DLD1 (cell line): ENCODE data around the gene TRABD.

Source experiments
- in situ Hi-C: cut with HindIII; loops from 2 replicates; pipeline ENCODE4 v1.10.0; 2017; ENCODE audit warnings: low sequenced_read_pairs

The TRABD gene

DNA sequence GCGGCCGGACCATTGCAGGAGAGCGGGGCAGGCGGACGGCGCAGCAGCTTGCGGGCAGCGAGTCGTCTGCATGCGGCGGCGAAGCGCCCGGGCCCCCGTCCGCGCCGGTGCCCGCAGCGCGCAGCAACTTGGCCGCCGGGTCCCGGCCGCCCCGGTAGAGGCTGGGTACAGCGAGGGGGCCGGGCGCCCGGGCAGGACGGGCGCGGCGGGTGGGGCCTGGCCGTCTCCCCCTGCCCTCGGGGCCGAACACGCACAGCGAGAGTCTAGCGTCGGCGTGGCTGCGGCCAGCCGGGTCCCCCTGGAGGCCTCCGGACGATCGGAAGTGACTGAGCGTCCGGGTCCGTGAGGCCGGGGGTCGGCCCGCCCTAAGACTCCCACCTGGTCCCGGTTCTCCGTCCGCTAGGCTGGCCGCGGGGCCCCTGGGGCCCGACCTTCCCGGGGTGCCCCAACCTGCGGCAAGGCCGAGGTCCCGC is 775 bp upstream of the TRABD start:
- in situ Hi-C loops, result no loop called here

DNA sequence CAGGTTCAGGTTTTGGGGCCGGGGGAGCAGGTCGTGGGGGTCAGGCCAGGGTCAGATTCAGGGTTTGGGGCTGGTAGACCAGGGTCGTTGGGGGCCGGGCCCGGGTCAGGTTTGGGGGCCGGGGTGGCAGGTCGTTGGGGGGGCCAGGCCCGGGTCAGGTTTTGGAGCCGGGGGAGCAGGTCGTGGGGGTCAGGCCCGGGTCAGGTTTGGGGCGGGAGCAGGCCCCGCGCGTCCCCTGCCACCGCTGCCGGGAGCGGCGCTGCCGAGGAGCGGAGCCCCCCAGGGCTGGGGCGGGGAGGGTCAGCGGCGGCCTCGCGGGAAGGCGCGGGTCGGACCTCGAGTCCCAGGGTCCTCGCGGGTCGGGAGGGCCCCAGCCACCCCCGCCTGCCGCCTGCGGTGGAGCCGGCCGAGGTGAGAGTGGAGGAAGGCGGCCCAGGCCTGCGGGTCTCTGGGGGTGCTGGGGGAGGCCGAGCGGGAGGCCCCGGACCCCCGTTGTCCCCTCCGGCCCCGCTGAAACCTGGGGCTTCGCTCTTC is 535 bp downstream of the TRABD start:
- in situ Hi-C loops, result no loop called here

DNA sequence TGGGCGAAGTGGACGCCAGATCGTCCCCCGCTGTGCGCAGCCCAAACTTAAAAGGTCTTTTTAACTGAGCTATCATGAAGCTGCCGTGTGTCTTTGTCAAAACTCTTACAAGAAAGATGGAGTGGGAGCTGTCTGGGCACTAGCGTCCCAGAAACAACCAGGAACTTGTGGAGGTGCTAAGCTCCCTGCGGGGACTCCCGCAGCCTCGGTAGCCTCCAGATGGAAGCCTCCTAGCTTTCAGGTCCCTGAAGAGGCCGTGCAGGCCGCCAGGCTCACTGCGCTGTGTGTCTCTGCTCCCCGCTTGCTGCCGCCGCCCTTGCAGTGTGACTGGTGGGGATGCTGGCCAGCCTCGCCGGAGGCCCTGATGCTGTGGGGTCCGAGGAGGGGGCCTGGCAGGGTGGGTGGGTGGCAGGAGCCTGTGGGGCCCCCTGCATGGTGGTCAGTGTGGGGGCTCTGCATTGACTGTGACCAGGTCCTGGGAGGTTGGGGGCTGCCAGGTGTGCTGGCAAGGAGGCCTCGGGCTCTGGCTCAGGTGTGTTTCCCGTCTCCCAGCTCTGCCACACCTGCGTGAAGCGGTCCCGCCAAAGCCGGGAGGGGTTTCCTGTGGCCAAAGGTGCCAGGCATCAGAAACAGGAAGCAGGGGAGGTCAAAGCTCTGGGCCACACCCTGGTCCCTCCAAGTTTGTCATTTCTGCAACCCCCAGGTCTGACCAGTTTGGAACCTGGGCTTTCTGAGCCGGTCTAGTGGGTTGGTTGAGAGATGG is 1.2 kb downstream of the TRABD start:
- in situ Hi-C loops, result no loop called here

DNA sequence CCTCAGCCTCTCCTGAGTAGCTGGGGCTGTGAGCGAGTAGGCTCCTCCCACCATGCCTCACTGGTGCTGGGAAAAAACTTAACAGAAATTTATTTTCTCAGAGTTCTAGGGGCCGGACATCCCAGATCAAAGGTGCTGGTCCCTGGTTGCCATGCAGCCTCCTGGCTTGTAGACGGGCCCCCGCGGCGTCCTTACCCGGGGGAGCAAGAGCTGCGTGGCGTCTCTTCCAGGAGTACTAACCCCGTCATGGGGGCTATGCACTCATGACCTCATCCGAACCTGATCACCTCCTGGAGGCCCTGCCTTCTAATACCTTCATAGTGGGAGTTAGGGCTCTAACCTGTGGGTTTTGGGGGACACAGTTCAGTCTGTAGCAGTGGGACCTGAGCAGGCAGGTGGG is 2.6 kb downstream of the TRABD start:
- in situ Hi-C loops, result no loop called here

DNA sequence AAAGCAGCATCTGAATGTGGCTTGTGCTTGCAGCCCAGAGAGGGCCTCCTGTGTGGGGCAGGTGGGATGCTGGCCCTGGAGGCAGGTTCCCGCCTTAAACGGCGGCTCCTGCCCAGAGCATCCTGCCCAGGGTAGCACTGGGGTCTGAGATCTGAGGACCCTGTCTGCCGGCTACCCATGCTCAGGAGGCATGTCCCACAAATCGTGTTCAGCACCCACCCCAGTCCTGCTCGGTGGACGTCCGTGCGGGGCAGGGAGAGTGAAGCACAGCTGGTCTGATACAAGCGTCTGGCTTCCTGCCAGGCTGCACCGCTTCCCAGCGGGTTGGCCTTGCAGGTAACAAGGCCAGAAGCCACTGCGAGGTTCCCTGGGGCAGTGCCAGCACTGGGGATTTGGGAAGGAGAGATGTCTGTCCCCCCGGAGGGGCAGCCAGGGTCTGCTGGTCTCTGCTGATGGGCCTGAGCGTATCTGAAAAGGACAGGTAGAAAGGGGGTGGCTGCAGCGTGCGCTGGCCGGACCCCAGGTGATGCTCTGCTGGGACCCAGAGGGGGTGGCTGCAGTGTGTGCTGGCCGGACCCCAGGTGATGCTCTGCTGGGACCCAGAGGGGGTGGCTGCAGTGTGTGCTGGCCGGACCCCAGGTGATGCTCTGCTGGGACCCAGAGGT is 3.6 kb downstream of the TRABD start:
- in situ Hi-C loops, result no loop called here

DNA sequence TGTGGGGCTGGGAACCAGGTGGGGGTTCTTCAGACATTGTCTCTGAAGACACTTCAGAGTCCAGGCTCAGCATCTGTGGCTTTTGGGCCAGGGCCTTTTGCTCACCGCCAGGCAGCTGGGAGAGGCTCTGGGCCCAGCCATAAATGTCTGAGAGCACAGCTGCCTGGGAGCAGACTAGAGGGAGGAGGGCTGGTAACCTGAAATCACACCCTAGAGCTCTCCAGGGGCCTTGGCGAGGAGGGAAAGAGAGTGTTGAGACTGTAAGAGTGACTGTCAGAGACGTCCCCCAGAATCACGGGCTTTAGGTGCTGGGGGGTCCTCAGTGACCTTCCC is 4.1 kb downstream of the TRABD start:
- in situ Hi-C loops, result no loop called here

DNA sequence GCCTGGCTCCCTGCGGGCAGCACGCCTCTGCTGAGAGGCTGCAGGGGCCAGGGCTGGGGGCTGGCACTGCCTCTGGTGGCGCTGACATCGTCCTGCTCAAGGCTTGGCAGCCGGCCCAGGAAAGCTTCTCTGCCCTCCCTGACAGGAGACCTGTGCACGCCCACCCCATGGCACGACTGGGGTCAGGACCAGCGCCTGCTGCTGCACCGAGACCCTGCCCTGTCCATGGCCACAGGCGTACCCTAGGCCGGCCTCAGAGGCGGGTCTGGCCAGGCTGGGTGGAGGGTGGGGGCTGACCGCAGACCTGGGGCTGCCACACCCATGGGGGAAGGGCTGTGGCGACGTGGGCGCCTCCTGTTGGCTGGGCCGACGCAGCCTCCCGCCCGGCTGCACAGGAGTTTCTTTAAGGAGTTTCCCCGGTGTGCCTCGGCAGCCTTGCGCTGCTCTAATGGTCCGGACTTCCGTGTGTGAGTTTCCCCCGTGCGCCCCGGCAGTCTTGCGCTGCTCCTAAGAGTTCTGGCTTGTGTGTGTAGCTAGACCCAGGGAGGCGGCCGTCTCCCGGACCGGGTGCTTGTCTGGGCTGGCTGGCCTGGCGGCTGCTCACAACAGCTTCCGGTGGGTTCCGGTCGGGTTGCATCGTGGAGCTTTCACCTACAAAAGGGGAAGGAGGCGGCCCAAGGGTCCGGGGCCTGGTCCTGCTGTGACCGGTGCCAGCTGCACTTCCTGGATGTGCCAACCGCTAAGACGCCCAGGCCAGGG is 4.6 kb downstream of the TRABD start:
- in situ Hi-C loops, result no loop called here

DNA sequence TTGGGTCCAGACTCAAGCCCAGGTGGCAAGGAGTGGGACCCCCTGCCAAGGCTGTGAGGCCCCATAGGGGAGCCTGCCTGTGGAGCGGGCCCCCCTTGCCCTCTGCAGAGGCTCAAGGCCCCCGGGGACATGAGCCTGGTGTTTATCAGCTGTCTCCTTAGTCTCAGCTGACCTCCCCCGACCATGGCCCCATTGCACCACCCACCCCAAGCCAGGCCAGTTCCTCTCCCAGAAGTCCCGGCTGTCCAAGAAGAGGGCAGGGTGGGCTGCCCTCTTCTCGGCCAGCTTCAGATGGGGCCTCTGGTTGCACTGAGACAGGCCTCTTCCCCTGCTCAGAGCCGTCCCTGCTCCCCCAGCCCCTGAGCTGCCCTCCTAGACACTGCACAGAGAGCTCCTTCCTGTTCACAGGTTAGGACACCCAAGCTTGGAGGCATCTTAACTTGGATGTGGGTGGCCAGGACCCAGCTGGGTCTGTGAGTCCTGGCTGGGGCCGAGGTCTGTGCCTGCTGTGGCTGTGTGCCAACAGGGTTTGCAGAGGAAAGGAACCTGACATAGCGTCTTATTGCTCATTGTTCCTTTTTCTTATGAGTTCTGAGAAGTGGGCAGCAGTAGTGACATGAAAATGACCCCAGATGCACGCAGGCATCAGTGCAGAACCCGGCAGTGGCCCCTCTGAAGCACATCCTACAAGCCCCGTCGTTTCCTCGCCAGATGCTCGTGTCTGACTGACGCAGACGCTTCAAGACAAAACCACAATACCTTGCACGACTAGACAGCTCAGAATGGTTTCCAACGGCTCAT is 5.4 kb downstream of the TRABD start:
- in situ Hi-C loops, result no loop called here

DNA sequence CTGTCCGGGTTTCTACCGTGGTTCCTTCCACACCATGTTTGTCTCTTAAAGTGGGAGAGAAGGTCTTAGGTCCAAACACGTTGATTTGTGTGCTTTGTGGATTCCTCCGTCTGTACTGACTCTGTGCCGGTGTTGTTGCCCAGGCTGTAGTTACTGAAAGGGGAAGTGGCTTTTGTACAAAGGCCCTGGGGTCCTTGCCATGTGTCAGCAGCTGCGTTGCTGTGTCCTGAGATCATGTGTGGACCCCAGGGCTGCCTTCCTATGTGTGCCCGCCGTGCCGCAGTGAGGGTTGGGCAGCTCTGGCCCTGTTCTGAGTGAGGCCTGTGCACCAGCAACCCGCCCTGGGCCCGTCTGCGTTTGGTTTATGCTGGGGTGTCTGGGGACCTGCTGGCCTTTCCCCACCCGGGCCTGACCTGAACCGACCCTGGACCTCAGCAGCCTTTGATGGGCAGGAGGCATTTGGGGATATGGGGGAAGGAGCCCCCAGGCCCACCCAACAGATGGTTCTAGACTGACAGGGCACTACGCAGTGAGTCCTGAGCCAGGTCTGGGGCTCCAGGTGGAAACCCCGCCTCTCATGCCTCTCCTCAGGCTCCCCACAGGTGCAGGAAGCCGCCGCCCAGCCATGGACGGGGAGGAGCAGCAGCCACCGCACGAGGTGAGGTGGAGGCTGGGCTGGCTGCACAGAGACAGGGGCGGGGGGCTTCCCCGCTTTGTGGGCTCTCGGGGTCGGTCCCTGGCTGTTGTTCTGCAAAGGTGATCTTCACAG is 6.9 kb downstream of the TRABD start:
- in situ Hi-C loops, result no loop called here

DNA sequence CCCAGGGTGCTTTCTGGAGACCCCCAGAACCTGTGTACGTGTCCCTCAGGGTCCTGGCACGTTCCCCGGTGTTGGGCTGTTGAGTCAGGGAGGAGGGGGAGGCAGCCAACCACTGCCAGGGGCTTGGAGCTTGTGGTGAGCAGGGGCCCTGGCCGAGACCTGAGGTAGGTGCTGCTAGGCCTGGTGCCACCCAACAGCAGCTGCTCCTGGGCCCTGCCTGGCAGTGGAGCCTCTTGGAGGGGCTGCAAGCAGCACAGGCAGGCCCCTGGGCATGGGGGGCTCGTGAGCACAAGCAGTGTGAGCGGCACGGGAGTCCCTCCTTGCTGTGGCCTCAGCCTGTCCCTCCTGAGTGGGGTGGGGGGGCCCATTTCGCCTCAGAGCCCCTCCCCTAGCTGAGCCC is 7.9 kb downstream of the TRABD start:
- in situ Hi-C loops, result no loop called here

DNA sequence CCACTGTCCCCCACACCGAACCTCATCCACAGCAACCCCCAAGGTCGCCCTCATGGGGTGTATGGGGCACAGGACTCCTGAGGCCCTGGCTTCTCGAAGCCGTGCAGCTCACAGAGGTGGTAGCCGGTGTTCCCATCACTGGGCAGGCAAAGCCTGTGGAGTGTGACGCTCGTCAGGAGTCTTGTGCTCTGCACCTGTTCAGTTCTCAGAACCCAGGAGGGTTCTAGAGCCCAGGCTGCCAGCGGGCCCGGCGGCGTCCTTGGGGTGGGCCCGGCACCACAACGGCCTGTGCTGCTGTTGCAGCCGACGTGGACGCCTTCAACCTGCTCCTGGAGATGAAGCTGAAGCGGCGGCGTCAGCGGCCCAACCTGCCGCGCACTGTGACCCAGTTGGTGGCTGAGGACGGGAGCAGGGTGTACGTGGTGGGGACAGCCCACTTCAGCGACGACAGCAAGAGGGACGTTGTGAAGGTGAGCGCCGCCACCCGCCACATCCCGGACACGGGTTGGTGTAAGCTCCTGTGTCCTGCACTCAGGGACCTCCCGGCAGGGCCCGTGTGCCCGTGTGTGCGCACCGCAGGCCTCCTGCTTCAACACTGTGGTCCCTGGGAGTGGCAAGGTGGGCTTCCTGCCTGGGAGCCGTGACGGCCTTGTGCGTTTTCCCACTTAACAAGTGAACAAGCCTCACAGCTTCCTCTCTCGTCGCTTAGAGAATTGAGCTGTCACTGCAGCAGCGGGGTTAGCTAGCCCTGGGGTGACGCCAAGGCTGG is 8.5 kb downstream of the TRABD start:
- in situ Hi-C loops, result no loop called here

DNA sequence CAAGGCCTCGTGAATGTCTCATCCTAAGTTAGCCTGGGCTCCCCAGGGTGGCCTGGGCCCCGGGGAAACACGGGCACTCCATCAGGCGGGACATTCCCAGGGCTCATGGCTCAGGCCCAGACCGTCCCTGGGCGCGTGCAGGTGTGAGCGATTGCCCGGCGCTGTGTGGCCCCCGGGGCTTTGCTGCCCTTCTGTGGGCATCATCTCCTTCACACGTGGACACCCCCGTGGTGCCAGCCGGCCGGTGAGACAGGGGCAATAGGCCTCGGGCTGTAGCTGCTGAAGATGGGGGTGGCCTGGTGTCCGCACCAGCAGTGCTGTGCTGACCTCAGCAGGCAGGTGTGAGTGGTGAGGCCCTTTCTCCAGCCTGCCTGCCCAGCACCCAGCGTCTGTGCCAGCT is 10.5 kb downstream of the TRABD start:
- in situ Hi-C loops, result no loop called here

DNA sequence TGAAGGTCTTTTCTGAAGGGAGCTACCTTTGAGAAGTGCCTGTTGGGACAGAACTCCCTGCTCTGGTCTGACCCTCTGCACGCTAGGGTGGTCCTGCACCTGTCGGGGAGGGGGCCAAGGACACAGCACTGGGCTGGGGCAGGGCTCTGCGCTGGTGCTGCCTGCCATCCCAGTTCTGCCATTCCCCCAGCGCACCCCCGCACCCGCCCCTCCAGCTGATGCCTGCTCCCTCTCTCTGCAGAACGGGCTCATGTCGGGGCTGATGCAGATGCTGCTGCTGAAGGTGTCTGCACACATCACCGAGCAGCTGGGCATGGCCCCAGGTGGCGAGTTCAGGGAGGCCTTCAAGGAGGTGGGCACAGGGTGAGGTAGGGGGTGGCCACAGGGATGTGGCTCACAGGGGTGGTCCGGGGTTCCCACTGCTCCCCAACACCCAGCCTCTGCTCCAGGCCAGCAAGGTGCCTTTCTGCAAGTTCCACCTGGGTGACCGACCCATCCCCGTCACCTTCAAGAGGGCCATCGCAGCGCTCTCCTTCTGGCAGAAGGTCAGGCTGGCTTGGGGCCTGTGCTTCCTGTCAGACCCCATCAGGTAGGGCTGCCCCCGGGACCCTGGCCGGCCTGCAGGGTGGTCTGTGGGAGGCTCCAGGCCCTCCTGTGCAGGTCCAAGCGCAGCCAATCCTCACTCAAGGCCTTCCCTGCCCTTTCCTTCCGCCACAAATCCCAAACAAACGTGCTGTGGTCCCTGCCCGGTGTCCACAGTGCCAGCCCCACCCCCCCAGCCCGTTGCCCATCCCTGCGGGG is 11.5 kb downstream of the TRABD start:
- in situ Hi-C loops, result no loop called here

DNA sequence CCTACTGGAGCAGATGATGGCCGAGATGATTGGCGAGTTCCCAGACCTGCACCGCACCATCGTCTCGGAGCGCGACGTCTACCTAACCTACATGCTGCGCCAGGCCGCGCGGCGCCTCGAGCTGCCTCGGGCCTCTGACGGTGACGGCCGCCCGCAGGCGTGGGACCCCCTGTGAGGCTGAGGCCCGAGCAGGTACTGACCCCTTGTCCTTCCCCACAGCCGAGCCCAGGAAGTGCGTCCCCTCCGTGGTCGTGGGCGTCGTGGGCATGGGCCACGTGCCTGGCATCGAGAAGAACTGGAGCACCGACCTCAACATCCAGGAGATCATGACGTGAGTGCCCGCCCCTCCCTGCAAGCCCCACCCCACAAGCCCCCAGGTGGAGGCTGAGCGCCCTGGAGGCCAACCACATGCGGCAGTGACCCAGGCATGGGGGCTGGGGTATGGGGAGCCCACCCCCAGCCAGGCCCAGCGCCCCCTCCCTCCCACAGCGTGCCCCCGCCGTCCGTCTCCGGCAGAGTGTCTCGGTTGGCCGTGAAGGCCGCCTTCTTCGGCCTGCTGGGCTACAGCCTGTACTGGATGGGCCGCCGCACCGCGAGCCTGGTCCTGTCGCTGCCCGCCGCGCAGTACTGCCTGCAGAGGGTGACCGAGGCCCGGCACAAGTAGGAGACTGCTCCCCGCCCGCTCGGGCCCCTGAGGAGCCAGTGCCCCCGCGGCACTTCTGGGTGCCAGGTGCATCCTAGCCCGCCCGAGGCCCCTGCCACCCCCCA is 12.3 kb downstream of the TRABD start:
- in situ Hi-C loops, result no loop called here

DNA sequence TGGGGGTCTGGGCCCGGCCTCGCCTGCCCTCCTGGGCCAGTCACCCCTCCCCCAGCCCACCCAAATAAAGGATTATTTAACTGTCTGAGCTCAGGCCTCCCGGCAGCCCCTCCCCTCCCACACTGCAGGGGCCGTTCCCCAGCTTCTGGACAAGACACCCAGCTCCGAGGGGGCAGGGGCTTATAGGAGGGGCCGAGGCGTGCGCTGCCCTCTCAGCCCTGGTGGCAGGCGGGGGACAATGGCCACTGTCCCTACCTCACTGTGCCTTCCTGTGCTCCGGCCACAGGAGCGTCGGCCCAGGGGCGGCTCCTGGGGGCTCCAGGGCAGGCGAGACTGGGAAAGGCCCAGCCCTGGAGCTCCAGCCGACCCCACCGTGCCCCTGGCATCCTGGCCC is 12.9 kb downstream of the TRABD start:
- in situ Hi-C loops, result no loop called here

DNA sequence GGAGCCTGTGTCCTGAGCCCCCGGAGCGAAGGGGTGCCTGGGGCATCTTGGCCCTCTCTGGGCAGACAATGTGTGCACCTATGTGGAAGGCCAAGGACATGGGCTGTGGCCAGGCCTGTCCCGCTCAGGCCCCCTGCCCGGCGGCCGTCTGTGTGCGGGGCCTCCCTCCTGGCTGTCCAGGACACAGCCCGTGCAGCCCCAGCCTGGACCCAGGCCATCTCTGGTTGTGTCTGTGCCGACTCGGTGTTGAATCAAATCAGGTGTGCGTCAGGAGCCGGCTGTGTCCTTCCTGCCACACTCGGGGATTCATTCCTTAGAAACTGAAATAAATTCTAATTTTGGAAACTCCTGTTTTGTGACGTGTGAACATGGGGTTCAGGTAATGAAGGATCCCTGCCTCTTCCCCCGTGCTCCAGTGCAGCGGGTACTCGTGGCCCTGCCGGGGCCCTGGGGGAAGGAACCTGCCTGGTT is 13.6 kb downstream of the TRABD start:
- in situ Hi-C loops, result no loop called here

DNA sequence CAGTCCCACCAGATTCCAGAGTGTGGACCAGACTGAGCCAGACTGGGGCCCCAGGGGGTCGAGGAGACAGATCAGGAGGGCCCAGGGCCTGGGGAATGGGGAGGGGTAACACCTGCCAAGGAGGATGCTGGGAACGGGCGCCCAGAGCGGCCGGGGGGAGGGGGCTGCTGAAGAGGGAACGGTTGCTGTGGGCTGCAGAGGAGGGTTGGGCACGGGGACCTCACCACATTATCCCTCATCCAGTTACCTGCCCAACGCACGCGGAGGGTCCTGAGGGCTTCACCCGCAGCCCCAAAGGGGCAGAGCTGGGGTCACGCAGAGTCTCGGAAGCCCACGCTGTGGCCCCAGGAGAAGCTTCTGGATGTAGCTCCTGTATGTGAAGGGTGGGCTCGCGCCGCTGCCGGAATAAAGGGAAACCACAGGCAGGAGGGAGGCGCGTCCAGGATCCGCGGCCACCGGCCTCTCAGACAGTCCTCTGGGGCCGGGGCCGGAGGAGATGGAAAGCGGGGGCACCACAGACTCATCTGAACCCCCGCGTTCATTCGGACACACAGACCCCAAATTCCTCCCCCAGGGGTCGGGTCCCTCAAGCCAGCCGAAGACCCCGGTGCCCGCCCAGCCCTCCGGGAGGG is 14.2 kb downstream of the TRABD start:
- in situ Hi-C loops, result no loop called here
